NCI-H187 (cell line): ENCODE results near the gene GLS.
"Not testable (repeated sequence)": the region's sequence is repeated elsewhere in the genome, so short reads cannot be mapped to it uniquely, and the experiment has no call there.

ENCODE experiments used
- DNase-seq, 2 experiments: peaks; one replicate each; lab custom pipeline; 2025; lab: John Stamatoyannopoulos, UW

GLS gene

DNA sequence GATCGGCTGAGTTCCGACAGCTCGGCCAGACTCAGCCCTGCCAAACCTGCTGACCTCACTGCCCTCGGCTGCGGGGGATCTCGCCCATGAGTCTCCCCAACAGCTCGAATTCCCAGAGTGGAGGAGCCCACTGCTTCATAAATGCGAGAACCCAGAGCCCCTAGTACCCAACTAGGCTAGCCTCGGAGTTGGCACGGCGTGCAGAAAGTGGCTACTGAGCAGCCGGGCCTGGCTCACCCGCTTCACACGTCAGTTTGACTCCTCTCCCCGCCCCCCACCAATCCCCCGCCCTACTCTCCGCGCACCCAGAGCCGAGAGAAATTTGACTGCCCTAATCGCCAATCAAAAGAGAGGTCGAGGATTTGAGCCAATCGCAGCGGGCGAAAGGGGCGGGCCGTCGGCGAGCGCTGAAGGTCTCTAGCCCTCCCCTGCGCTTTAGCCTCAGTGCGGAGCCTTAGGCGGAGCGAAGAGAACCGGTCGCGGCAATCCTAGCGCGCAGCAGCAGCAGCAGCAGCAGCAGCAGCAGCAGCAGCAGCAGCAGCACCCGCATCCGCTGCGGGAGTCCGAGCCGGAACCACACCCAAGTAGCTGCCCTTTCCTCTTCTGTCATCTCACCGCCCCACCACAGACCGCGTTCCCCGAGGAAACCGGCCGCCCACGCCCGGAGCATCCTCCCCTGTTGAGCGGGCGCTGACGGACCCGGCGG lies at the start of gene GLS:
Gene GLS, plus strand, starts transcription at position 444 of the 706 bp plus-strand sequence. CDS start 264 bp downstream, outside the sequence.
- DNase-seq, result peak; percentile 54 to 88

DNA sequence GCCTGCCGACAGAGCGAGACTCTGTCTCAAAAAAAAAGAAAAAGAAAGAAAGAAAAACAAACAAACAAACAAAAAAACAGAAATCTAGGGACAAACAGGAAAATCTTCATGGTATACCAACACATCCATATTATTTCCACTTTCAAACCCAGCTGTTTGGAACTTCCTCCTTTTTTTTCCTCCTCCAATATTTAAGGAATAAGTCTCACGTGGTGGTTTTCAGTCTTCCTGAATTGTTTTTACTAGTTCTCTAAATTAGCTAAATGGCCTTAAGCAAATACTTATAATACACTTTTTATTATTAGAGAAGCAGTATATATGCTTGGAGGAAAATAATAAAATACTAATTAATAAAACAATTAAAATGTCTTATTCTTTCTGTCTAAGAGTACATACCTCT lies 48.7 kb upstream of the GLS start:
- no peak for DNase-seq

- no peak for DNase-seq
Observed at GRCh38 chr2:190834890-190835208, 45.8 kb upstream of the GLS start.

DNA sequence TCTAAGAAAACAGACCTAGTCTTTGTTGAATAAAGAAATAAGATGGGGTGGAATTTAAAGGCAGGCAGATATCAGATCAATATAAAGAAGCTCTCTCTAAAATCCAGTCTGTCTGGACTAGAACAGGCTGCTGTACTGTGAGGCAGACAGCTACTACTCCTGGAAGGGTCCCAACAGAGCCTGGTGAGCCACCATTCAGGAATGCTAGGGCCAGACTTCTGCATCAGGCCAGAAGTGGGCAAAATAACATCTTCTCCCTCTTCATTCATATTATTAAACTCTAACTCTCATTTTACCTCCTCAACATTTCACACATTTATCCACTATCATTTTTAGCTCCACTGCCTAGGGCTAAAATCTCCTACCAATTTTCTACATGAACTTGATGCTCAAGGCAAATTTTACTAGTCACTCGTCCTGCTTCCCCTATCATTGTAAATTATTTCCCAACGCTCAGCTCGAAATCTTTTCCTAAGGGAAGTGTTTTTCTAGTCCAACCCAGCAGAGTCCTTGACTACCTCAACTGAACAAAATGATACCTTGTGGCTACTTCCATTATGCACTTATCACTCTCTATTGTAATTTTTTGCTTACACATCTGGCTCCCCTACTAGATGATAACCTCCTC lies 45.2 kb upstream of the GLS start:
- DNase-seq, result no peak

- no peak for DNase-seq
Observed at GRCh38 chr2:190836767-190837166, 43.9 kb upstream of the GLS start.

DNA sequence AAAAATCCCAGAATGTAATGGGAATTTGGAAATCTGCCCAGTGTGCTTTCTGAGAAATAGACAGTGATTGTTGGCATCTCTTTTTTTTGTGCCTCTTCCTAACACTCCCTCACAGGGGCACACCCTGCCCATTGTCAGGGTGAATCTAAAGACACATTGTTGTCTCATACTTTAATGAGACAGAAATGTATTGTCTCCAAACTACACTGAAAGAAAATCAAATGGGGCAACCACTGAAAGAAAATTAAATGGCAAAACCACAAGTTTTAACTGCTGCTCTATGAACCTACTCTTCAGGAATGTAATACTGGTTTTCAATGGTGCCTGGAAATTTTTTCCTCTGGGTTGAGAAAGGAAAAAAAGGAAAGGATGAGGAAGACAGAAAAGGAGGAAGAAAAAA lies 43.2 kb upstream of the GLS start:
- DNase-seq, result no peak

GRCh38 chr2:190837952-190838361 lies 42.7 kb upstream of the GLS start:
- no peak for DNase-seq

DNA sequence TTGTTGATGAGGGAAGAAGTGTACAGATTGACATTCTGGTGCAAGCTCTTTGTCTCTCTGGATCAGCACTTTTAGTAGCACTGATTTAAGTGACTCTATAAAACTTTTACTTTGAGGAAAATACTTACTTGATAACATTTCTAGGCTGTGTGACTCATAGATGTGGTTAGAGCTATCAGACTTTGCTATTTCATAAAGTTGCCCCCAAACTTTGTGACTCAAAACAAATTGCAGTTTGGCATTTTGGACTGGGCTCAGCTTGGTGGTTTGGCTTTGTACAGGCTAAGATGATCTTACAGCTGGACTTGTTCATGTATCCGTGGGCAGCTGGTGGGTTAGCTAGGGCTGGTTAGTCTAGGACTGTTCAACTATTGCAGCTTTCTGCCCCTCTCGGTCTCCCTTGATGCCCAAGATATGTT lies 42.1 kb upstream of the GLS start:
- DNase-seq, result no peak

DNA sequence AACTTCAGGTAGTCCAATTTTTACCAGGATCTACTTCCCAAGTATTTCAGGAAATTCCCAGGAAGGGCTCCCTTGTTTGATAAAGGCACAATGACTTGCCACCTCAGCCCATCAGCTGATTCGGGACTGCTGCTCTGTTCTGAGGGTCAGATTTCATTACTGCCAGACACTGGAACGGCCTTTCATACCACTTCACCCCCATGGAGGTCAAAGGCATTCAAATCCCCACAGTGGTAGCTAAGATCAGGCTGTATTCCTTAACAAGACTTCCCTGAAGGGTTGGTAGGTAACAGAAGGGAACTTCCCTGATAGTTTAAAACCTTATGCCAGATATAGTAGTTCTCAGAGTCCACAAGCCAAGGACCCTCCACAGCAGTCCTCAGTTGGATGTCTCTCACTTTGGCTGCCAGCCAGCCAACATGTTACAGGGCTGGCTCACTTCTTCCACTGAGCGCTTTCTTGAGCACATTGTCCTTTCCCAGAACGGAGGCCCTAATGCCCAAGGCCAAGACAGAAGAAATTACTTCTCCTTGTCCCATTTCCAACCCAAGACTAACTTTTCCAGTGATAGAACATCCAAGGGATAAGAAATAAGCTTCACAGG lies 40.0 kb upstream of the GLS start:
- DNase-seq, result no peak

GRCh38 chr2:190841707-190842505 lies 38.7 kb upstream of the GLS start:
- DNase-seq, result no peak

GRCh38 chr2:190842606-190843104 lies 38.0 kb upstream of the GLS start:
- DNase-seq, result no peak

- no peak for DNase-seq
Observed at GRCh38 chr2:190843890-190844699, 36.5 kb upstream of the GLS start.

DNA sequence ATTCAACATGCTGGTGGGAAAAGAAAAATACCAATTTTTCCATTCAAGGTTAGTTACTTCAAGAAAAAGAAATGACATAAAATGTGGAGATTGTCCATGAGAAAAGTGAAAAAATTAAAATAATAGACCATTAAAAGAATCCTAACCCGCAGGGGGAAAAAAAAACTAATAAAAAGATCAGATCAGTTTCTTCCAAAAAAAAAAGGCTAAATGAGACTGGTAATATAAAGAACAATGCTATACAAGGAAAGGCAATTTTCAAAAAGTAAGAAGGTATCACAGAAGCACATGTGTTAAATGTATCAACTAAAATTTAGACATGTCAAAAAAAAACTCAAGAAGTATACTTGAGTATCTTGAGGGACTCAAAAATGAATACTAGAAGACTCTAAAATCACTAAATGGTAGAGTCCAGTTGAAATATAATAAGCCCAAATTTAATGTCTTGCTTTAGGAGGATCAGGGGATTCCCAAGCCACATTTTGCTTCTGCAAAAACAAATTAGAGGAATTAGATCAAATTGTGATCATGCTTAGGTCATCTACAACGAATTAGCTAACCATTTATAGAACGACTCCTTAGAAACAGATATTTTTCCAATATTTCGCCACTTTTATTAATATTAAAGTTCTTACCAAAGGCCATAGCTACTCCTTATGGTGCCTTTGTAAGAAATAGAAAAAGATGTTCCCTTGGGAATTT lies 35.8 kb upstream of the GLS start:
- DNase-seq, result no peak

DNA sequence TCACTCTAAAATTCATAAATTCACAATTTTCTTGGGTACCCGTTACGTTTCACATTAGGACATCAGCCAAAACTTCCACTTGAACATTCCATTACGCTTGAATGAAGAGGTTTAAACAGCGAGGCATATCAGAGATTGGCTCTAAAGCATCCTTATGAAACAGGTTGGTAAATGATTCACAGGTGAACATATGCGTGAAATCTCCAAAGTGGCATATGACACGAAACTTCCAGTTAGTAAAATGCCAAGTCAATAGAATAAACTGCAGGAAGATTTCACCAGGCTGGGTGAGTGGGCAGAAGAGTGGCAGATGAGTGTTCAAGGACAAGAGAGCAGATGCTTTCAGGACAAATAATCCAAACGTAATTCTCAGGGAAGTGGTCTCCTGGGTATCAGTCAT lies 33.9 kb upstream of the GLS start:
- DNase-seq, result peak; percentile 8 to 47

DNA sequence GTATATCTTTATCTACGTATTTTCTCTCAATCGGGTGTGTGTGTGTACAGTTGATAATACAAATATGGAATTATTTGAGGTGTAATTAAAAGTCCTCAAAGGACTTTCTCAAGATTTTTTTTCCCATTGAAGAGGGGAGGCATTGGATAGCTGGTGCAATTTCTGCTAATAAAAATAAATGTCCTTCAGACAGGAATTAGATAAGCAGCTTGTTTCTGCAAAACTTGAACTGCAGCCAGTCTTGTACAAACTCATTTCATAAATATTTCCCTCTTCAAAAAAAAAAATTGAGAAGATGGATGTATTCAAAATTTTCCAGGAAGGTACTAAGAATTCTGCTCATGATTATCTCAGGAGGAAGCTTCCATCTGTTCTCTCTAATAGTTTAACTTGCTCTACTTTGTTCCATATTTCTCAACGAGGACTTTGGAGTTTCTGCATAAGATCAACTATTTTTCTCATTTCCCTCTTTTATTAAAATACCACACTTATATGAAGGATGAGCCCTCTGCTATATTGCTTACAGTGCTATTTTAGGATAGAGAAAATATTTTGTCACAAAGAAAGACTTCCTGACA lies 33.0 kb upstream of the GLS start:
- no peak for DNase-seq

- DNase-seq, result no peak
Observed at GRCh38 chr2:190849774-190850173, 30.8 kb upstream of the GLS start.

- not testable (repeated sequence) for DNase-seq
Observed at GRCh38 chr2:190853022-190853421, 27.6 kb upstream of the GLS start.

DNA sequence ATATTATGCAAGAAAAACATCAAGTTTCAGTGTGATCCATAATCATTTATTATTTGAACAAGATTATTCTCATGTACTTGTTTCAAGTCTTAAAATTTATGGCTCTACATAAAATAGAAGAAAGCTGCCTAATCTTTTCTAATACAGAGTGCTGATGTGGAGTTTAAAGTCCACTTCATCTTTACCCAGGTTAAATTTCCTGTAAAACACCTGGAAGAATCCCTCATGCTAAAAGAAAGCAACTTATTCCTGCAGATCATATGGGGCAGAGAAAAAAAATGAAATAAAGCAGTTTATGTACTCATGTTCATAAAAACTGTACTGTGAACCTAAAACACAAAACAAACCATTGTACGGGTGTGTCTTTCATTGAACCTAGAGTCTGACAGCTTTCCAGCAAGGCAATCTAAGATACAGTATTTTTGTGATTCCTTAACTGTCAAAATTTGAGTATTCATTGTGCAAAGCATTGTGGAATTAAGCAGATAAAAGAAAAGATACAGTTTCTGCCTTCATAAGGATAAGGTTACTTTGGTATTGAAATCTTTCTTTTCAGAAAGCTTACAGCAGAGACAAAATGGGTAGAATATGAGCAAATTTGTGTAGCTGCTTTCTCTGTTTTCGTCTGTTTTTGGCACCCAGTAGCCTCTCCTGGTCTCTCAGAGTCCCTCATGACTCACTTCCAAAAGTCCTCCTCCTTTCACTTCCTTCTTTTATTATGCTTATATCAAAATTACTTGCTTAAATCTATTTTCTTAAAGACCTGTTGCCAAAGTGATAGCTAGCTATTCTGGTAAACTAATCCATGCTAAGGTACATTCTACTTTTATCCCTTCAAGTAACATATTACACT lies 26.9 kb upstream of the GLS start:
- no peak for DNase-seq

- DNase-seq, result no peak
Observed at GRCh38 chr2:190854726-190855125, 25.9 kb upstream of the GLS start.

DNA sequence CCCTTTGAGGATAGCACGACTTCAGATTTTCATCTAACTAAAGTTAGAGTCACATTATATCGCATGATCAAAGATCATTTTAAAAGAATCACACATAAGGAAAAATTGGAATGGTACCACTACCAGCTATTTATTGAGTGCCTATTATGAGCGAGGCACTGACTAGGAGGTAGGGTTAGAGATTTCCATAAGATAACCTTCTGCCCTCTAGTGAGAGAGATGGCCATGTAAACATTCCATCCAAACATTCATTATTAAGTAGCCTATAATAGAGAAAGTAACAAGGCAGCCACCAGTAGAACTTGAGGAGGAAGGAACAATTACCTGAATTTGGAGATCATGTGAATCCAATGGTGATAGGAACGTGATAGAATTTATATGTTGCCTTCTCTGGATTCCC lies 25.4 kb upstream of the GLS start:
- DNase-seq, result no peak
